ENCODE data around the gene MRTFB.
"Not testable (repeated sequence)": the region's sequence is repeated elsewhere in the genome, so short reads cannot be mapped to it uniquely, and the experiment has no call there.

Gene MRTFB

DNA sequence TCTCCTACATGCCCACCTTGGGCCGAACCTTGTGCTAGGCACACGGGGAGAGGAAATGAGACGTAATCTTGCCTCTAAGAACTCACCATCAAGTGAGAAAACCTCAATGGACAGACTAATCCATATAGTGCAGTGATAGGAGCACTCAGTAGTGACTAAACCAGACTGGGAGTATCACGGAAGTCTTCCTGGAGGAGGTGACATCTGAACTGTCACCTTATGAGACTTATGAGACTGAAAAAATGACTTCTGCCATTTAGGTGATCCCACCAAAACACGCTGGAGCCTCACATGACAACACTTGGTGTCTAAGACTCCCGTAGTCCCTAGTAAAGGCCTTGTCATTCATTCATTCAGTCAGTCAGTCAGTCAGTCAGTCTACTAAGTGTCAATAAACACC, 27.3 kb upstream of the MRTFB start:
- POLR2A ChIA-PET, result no interaction called here
- no peak overlapping the region for H3K4me3 ChIP-seq (ENCODE audit: low read depth, low read length)
- no peak for DNase-seq (ENCODE audit: low read depth, low spot score)
- TF ChIP-seq, protein P1, sequence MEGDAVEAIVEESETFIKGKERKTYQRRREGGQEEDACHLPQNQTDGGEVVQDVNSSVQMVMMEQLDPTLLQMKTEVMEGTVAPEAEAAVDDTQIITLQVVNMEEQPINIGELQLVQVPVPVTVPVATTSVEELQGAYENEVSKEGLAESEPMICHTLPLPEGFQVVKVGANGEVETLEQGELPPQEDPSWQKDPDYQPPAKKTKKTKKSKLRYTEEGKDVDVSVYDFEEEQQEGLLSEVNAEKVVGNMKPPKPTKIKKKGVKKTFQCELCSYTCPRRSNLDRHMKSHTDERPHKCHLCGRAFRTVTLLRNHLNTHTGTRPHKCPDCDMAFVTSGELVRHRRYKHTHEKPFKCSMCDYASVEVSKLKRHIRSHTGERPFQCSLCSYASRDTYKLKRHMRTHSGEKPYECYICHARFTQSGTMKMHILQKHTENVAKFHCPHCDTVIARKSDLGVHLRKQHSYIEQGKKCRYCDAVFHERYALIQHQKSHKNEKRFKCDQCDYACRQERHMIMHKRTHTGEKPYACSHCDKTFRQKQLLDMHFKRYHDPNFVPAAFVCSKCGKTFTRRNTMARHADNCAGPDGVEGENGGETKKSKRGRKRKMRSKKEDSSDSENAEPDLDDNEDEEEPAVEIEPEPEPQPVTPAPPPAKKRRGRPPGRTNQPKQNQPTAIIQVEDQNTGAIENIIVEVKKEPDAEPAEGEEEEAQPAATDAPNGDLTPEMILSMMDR (IDR thresholded peaks at IDR 0.05; ENCODE audit: insufficient read depth, low read length, missing control alignments), result no peak
- CTCF ChIA-PET, result interaction anchor here (1.4 kb wide), 1 partner anchor 120 kb away, joined by 4 read pairs; no protein-coding TSS in a partner anchor

DNA sequence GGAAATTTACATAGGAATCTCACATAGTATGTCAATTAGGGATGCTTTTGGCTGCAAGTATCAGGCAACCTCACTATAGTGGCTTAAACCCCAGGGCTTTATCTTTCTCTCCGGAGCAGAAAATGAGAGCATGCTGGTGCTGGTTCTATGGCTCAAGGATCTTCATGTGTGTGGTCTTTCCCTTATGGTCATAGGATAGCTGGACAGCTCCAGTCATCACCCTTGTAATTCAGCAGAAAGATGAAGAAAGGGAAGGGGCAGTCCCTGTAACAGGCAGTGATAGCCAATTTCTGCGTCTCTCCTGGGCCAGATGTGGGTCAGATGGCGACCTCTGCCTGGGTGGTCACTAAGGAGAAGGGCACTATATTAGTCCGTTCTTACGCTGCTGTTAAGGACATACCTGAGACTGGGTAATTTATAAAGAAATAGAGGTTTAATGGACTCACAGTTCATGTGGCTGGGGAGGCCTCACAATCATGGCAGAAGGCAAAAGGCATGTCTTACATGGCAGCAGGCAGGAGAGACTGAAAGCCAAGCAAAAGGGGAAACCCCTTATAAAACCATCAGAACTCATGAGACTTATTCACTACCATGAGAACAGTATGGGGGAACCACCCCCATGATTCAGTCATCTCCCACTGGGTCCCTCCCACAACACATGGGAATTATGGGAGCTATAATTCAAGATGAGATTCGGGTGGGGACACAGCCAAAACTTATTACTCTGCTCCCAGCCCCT, 23.8 kb upstream of the MRTFB start:
- H3K4me3 ChIP-seq (ENCODE audit: low read depth, low read length); DNase-seq (ENCODE audit: low read depth, low spot score); POLR2A ChIA-PET; CTCF ChIA-PET: not testable (repeated sequence)

DNA sequence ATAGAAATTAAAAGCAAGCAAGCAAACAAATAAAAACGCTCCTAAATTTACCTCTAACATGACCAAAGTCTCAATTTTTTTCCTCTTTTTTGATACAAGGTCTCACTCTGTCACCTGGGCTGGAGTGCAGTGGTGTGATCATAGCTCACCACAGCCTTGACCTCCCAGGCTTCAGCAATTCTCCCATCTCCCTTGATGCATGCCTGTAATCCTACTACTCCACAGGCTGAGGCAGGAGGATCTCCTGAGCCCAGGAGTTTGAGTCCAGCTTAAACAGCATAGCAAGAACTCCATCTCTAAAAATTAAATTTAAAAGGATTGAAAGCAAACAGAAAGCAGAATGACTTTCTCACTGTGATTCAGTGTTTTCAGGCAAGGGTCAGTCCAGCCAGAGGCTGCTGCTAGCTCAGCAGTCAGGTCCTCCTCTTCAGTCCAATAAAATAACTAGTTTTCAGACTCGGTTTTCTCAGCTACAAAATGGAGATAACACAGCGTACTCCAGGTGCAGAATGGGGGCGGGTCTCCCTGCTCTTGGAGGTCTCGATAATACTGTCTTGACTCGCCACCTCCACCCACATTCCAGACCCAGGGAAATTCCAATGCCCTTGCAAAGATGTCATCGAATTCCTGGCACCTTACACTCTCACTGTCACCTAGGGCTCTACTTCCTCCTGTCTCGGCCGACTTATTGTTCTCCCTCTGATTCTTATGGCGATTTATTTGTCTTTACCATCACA, 20.7 kb upstream of the MRTFB start:
- no peak for DNase-seq (ENCODE audit: low read depth, low spot score)
- TF ChIP-seq, protein P1 (IDR thresholded peaks at IDR 0.05; ENCODE audit: insufficient read depth, low read length, missing control alignments), result no peak
- CTCF ChIA-PET, result no interaction called here
- no peak overlapping the region for H3K4me3 ChIP-seq (ENCODE audit: low read depth, low read length)
- POLR2A ChIA-PET, result no interaction called here

DNA sequence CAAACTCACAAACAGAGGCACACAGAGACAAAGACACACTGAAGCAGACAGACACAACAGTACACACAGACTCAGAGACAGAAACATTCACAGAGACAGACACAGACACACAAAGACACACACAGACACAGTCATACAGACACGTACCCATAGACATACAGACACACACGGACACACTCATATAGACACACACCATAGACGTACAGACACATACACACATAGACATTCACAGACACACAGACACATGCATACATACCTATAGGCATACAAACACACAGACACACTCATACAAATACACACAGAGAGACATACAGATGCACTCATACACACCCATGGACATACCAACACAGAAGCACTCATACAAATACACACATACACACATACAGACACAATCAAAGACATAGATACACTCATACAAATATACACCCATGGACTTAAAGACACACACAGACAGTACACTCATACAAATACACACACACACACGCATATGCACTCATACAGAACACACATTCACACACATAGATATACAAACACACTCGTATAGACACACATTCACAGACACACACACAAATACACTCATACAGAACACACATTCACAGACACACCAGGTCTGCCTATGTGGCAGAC, 19.9 kb upstream of the MRTFB start:
- DNase-seq (ENCODE audit: low read depth, low spot score), result no peak
- H3K4me3 ChIP-seq (ENCODE audit: low read depth, low read length), result no peak overlapping the region
- TF ChIP-seq, protein P1 (IDR thresholded peaks at IDR 0.05; ENCODE audit: insufficient read depth, low read length, missing control alignments), result no peak
- POLR2A ChIA-PET, result no interaction called here
- CTCF ChIA-PET, result no interaction called here

DNA sequence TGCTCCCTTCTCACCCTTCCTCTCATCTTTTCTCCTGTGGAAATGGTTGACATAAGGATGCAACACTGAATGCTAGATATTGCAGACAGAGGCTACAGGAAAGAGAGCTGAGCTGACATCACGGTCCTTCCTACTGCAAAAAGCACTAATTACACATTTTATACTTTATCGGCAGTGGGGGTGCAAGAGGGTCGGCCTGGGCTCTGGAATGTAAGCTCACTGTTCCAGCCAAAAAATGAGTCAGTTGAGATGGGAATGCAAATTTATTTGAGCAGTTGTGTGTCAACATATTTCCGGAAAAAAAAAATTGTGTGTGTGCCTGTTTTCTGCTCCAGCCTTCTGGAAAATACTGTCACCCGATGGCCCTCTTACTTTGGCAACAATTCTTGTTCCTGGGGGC, 14.1 kb upstream of the MRTFB start:
- H3K4me3 ChIP-seq (ENCODE audit: low read depth, low read length), result no peak overlapping the region
- TF ChIP-seq, protein P1 (IDR thresholded peaks at IDR 0.05; ENCODE audit: insufficient read depth, low read length, missing control alignments), result no peak
- no peak for DNase-seq (ENCODE audit: low read depth, low spot score)
- ChIA-PET CTCF (no interaction called here), POLR2A (no interaction called here)

DNA sequence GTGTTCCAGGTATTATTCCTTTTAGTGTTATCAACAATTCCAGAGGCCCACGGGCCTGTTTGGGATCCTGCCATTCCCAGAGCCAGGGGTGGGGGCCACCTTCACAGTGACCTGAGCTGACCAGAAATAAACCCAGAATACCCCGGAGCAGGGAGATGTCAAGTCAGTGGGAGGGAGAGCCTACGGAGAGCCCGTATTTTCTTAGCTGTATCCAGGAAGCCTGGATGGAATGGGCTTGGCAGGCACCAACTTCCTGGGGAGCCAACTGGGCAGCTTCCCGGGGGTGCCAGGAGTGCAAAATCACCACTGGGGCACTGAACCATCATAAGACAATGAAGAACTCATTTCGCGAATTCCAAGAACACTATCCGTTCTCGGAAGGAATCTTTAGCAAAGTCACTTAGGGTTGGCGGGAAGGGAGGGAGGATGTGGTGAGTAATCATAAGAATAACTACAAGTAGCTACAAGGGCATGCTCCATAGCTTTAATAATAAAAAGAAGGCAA, 13.2 kb upstream of the MRTFB start:
- ChIA-PET POLR2A (no interaction called here), CTCF (interaction anchor here (0.8 kb wide), 1 partner anchor 11 kb away, joined by 3 read pairs; no protein-coding TSS in a partner anchor)
- no peak overlapping the region for H3K4me3 ChIP-seq (ENCODE audit: low read depth, low read length)
- no peak for DNase-seq (ENCODE audit: low read depth, low spot score)
- TF ChIP-seq, protein P1 (IDR thresholded peaks at IDR 0.05; ENCODE audit: insufficient read depth, low read length, missing control alignments), result no peak
